Measurements from ENCODE around the gene USP4. TPM values are rescaled to one million over a fixed set of nuclear protein-coding genes. Genes with fewer than 3 reads are reported as not detected.

USP4 gene
- total RNA-seq, 1 experiment from 2014 or later: 37.8 TPM

- Histone ChIP-seq H3K36me3 (ENCODE audit: control insufficient read depth, insufficient read depth, low read length) (peaks cover 2% of the 10 kb centered on the region), H3K9me3 (no peaks in the 10 kb centered on the region), H3K4me3 (ENCODE audit: low read depth, low read length) (no peak overlapping the region), H3K4me1 (no peaks in the 10 kb centered on the region), H3K27me3 (replicated peaks; ENCODE audit: control insufficient read depth, insufficient read depth, low read length) (no peaks in the 10 kb centered on the region)
- no peak for DNase-seq
- TF ChIP-seq, protein P1, sequence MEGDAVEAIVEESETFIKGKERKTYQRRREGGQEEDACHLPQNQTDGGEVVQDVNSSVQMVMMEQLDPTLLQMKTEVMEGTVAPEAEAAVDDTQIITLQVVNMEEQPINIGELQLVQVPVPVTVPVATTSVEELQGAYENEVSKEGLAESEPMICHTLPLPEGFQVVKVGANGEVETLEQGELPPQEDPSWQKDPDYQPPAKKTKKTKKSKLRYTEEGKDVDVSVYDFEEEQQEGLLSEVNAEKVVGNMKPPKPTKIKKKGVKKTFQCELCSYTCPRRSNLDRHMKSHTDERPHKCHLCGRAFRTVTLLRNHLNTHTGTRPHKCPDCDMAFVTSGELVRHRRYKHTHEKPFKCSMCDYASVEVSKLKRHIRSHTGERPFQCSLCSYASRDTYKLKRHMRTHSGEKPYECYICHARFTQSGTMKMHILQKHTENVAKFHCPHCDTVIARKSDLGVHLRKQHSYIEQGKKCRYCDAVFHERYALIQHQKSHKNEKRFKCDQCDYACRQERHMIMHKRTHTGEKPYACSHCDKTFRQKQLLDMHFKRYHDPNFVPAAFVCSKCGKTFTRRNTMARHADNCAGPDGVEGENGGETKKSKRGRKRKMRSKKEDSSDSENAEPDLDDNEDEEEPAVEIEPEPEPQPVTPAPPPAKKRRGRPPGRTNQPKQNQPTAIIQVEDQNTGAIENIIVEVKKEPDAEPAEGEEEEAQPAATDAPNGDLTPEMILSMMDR (IDR thresholded peaks at IDR 0.05; ENCODE audit: insufficient read depth in 1 of 2, low read depth in 1 of 2, low read length in 1 of 2, severe bottlenecking in 1 of 2, unreplicated experiment in 1 of 2): no peak
- BruUV-seq (replicated peaks): no TSS peak
- Mint-ChIP-seq H3K9me3 (ENCODE audit: unreplicated experiment) (no peaks in the 10 kb centered on the region), H3K27me3 (ENCODE audit: insufficient read depth, unreplicated experiment) (no peaks in the 10 kb centered on the region), H3K27ac (ENCODE audit: unreplicated experiment) (no peak overlapping the region), H3K36me3 (ENCODE audit: insufficient read depth, unreplicated experiment) (peaks cover 28% of the 10 kb centered on the region), H3K4me1 (ENCODE audit: low read depth, unreplicated experiment) (no peaks in the 10 kb centered on the region), H3K4me3 (ENCODE audit: unreplicated experiment) (no peak overlapping the region)
- ChIA-PET POLR2A (no interaction called here), CTCF (no interaction called here)
- intact Hi-C loops (cut with micrococcal nuclease; ENCODE audit: unreplicated experiment): no loop called here
Observed at GRCh38 chr3:49313896-49314688, 25.8 kb downstream of the USP4 start.

GRCh38 chr3:49311283-49311682 is 28.6 kb downstream of the USP4 start:
- H3K27ac Mint-ChIP-seq (ENCODE audit: unreplicated experiment): no peak overlapping the region
- no peaks in the 10 kb centered on the region for H3K27me3 ChIP-seq (replicated peaks; ENCODE audit: control insufficient read depth, insufficient read depth, low read length)
- POLR2A ChIA-PET: no interaction called here
- intact Hi-C loops (cut with micrococcal nuclease; ENCODE audit: unreplicated experiment): no loop called here
- no peaks in the 10 kb centered on the region for H3K9me3 Mint-ChIP-seq (ENCODE audit: unreplicated experiment)
- H3K27me3 Mint-ChIP-seq (ENCODE audit: insufficient read depth, unreplicated experiment): no peaks in the 10 kb centered on the region
- no peak overlapping the region for H3K4me3 Mint-ChIP-seq (ENCODE audit: unreplicated experiment)
- no peak for DNase-seq
- H3K9me3 ChIP-seq: no peaks in the 10 kb centered on the region
- H3K36me3 ChIP-seq (ENCODE audit: control insufficient read depth, insufficient read depth, low read length): peaks cover 1% of the 10 kb centered on the region; the same call in 1 of the 2 replicates
- no TSS peak for BruUV-seq (replicated peaks)
- CTCF ChIA-PET: interaction anchor here (0.6 kb wide), 2 partner anchors 125 to 166 kb away, joined by 5 read pairs; no protein-coding TSS in a partner anchor
- H3K4me1 ChIP-seq: no peaks in the 10 kb centered on the region
- H3K4me3 ChIP-seq (ENCODE audit: low read depth, low read length): no peak overlapping the region
- H3K4me1 Mint-ChIP-seq (ENCODE audit: low read depth, unreplicated experiment): no peaks in the 10 kb centered on the region
- TF ChIP-seq, protein P1 (IDR thresholded peaks at IDR 0.05; ENCODE audit: insufficient read depth in 1 of 2, low read depth in 1 of 2, low read length in 1 of 2, severe bottlenecking in 1 of 2, unreplicated experiment in 1 of 2): no peak
- H3K36me3 Mint-ChIP-seq (ENCODE audit: insufficient read depth, unreplicated experiment): peaks cover 33% of the 10 kb centered on the region

DNA sequence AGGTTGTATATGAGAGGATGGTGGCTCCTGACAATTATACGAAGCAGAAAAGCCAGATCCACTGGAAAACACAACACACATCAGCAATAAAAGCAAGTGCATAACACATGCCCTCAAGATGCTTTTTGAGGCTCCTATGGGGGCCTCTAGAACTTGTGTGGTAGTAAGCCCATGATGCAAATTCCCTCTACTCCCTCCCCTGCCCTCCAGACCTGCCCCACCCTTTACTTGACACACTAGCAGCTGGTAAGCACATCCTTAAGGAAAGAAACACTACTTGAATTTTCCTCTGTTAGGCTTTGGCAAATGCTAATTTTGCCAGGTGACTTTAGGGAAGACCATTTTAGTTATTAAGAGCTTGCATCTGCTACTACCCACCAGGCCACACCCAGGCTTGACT is 29.2 kb downstream of the USP4 start:
- H3K4me3 Mint-ChIP-seq (ENCODE audit: unreplicated experiment): no peak overlapping the region
- no peak for DNase-seq
- H3K9me3 Mint-ChIP-seq (ENCODE audit: unreplicated experiment): no peaks in the 10 kb centered on the region
- TF ChIP-seq, protein P1 (IDR thresholded peaks at IDR 0.05; ENCODE audit: insufficient read depth in 1 of 2, low read depth in 1 of 2, low read length in 1 of 2, severe bottlenecking in 1 of 2, unreplicated experiment in 1 of 2): no peak
- CTCF ChIA-PET: interaction anchor here (0.6 kb wide), 1 partner anchor 125 kb away, joined by 5 read pairs; no protein-coding TSS in a partner anchor
- H3K4me1 Mint-ChIP-seq (ENCODE audit: low read depth, unreplicated experiment): no peaks in the 10 kb centered on the region
- intact Hi-C loops (cut with micrococcal nuclease; ENCODE audit: unreplicated experiment): no loop called here
- Histone ChIP-seq H3K4me1 (no peaks in the 10 kb centered on the region), H3K36me3 (ENCODE audit: control insufficient read depth, insufficient read depth, low read length) (peaks cover 1% of the 10 kb centered on the region; the same call in 1 of the 2 replicates), H3K4me3 (ENCODE audit: low read depth, low read length) (no peak overlapping the region), H3K27me3 (replicated peaks; ENCODE audit: control insufficient read depth, insufficient read depth, low read length) (no peaks in the 10 kb centered on the region), H3K9me3 (no peaks in the 10 kb centered on the region)
- H3K27ac Mint-ChIP-seq (ENCODE audit: unreplicated experiment): no peak overlapping the region
- POLR2A ChIA-PET: no interaction called here
- no TSS peak for BruUV-seq (replicated peaks)
- H3K27me3 Mint-ChIP-seq (ENCODE audit: insufficient read depth, unreplicated experiment): no peaks in the 10 kb centered on the region
- H3K36me3 Mint-ChIP-seq (ENCODE audit: insufficient read depth, unreplicated experiment): peaks cover 38% of the 10 kb centered on the region
